A549 (cell line): ENCODE measurements around the gene KCNQ5.

ENCODE experiments used
- CBX8 ChIP-seq: fragments of 200-600 bp; sonication (generic); IDR thresholded peaks from 2 replicates; pipeline ENCODE4 v1.6.1; 2016
- CTCF ChIP-seq: fragments of >200 bp; sonication (Bioruptor Twin); formaldehyde crosslinking; IDR thresholded peaks from 3 replicates; pipeline ENCODE4 v1.5.1; 2016
- E2F6 ChIP-seq: IDR thresholded peaks from 2 replicates; pipeline ENCODE4 v1.6.1; 2012; ENCODE audit warnings: low read depth, borderline replicate concordance
- KDM5A ChIP-seq: fragments of 200-600 bp; sonication (generic); IDR thresholded peaks from 2 replicates; pipeline ENCODE4 v1.6.1; 2016; ENCODE audit warnings: antibody characterized with exemption, mild to moderate bottlenecking
- POLR2A ChIP-seq: IDR thresholded peaks from 2 replicates; pipeline ENCODE4 v1.6.1; 2012; ENCODE audit warnings: mild to moderate bottlenecking, low read length
- RCOR1 ChIP-seq: fragments of 150-350 bp; IDR thresholded peaks from 2 replicates; pipeline ENCODE4 v1.6.1; 2014; ENCODE audit warnings: antibody characterized with exemption, low read length, low read depth
- USF2 ChIP-seq: fragments of 450-650 bp; IDR thresholded peaks from 2 replicates; pipeline ENCODE4 v1.6.1; 2014; ENCODE audit warnings: antibody characterized with exemption

GRCh38 chr6:72939004-72939403, 317.1 kb downstream of the KCNQ5 start:
- TF ChIP-seq CTCF (no peak), USF2 (no peak), POLR2A (no peak), E2F6 (no peak), RCOR1 (no peak), CBX8 (no peak), KDM5A (no peak)
